Measurements from ENCODE around the gene NOS2.
"Not testable (repeated sequence)": the region's sequence is repeated elsewhere in the genome, so short reads cannot be mapped to it uniquely, and the experiment has no call there.

DNA sequence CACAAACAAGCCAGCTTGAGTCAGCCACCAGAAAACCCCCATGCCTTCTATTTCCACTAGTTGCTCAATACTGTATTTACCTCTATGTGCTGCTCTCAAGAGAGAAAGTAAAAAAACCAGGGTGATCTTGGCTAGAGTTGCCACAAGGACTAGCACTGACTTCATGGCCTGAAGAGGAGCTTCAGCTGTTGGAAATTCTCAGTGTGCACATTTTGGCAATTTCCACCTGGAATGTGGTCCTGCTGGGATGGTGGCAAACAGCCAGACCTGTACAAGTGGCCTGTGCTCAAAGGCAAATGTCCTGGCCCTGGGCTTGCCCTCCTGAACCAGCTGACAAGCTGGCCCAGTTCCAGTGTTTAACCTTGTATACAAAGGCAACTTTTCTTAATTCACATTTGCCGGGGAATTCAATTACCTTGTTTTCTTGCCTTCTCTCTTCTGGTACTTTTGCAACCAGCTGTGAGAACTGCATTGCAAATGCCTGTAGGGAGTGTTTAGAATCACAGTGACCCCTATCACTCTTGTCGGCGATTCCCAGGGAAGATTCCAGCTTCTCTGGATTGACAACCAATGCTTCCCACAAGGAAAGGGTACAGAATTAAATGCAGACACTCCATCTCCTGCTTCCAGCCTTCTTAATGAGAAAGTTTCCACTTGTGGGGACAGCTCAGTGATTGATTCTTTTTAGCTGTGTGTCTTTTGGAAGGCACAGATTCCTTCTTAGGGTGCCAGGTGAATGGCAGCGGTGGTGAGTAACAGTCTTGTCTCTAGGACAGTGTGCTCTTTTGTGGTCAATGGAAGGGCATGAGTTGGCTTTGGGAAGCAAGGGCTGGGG is 39.5 kb upstream of the NOS2 start:
- TF ChIP-seq ZNF274 (IDR thresholded peaks at IDR 0.05; ENCODE audit: low read depth, low read length); SUZ12 (IDR thresholded peaks at IDR 0.05; ENCODE audit: extremely low read depth, insufficient read depth, insufficient read length); YY1 (IDR thresholded peaks at IDR 0.05; ENCODE audit: insufficient read depth, insufficient read length): not testable (repeated sequence)
